HG03108 (cell line): ENCODE measurements around the gene TMEM151A.
A peak's percentile ranks its signal among the peaks of the same experiment; 100 is the strongest.
"Not testable (repeated sequence)": the region's sequence is repeated elsewhere in the genome, so short reads cannot be mapped to it uniquely, and the experiment has no call there.

Source experiments
- ATAC-seq: cut with Tn5 transposase; IDR thresholded peaks from one replicate; pipeline ENCODE4 v1.9.1; 2021; ENCODE audit warnings: moderate library complexity; ENCODE audit not compliant: unreplicated experiment

TMEM151A gene

DNA sequence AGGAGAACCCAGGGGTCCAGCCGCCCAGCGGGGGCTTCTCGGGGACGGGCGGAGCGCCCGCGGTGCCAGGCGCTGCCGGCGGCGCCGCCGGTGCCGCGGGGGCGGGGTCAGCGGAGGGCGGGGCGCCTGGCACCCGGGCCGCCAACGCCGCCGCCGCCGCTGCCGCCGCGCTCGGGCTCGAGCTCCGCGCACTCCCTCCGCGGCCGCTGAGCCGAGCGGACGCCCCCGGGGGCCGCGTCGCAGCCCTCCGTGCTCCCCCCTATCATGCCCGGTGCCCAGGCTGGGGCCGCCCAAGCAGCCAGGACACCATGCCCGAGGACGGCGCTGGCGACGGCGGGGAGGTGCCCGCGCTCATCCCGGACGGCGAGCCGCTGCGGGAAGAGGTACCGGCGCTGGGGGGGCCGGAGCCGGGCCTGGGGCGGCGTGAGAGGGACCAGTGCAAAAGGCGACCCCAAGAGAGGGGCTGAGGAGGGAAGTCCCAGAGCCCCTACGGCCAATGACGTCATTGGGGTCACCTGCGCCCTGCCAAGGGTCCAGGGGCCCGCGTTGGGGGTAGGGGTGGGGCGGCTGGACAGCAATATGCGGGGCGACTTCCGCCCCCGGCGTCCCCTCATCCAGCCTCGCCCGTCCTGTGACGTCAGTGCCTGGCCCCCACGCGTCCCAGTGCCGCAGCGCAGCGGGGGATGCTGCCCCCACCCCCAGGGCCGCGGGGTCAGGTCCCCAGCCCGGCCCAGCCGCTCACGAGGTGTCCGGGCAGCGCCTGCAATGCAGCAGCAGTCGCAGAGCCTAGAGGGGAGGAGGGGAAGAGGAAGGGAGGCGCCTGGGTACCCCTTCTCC is at the start of gene TMEM151A:
TSS of gene TMEM151A (plus strand) at position 189 of the 837 bp plus-strand sequence. CDS start at position 309, 120 bp downstream.
- ATAC-seq = no peak

DNA sequence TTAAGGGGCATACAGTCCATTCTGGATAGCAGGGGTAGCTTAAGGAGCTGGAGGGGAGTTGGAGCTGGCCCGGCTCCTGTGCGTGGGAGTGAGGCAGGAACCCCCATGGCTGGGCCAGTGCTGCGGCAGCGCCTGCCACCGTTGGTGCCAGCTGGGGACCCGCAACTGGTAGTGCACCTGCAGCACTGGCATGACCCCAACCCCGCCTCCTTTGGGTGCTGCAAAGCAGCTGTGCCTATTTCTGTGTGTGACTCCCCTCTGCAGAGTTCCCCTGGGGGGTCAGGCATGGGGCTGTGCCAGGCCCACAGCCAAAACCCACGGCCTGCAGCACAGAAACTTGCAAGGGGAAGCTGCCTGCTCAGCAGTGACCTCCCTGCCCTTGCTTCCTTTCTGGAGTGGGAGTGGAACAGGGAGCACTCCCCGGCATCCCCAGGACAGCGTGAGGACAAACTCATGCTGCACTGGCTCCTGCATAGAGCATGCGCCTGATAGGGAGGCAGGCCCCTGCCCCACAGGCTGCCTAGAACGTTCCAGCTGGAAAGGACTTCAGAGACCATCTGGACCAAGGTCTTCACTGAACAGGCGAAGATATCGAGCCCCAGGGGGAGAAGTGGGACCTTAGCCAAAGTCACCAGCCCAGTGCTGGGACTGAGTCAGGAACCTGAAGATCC is 49.5 kb upstream of the TMEM151A start:
- no peak for ATAC-seq

DNA sequence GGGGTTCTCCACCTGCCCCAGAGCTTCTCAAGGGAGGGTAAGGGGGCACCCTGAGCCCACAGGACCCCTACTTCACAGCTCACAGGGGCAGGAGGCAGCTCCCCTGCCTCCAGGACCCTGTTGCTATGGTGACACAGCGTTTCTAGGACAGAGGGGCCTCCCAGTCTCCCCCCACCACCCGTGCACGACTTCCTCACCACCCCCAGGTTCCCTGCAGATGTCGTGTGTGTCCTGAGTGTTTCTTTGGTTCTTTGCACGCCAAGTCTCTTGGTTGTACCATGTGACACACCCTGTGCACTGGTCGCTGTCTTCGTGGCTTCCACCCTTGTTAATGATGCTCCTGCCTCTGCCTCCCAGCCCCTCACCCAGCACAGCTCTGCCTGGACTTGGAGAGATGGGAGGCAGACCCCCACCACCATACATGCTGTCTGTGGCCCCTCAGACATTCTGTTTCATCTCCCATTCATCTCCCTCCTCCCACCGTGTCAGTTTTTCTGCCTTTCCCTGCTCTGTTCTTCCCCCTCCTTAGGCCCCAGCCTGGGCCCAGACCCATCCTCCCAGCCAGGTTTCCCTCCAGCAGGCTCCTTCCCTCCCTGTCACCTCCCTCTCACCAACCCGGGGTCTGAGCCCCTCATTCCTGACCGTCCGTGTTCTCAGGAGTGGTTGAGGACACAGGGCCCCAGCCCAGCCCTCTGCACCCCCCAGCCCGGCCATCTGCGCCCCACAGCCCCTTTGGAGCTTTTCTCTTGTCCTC is 47.7 kb upstream of the TMEM151A start:
- ATAC-seq = no peak

DNA sequence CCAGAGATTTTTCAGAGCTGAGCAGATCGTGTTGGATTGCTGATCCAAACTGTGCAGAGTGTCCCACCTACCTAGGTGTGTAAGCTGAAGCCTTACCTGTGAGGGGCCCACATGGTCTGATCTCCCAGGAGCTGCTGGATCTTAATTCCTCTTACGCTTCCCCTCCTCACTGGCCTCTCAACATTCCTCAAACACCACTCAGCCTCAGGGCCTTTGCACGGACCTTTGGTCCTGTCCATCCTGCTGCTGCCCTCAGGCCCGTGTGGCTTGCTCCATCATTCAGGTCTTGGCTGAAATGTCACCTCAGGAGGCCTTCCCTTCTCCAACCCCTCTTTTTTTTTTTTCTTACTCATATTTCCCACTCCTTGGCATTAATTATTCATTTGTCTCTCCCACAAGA is 44.4 kb upstream of the TMEM151A start:
- no peak for ATAC-seq

DNA sequence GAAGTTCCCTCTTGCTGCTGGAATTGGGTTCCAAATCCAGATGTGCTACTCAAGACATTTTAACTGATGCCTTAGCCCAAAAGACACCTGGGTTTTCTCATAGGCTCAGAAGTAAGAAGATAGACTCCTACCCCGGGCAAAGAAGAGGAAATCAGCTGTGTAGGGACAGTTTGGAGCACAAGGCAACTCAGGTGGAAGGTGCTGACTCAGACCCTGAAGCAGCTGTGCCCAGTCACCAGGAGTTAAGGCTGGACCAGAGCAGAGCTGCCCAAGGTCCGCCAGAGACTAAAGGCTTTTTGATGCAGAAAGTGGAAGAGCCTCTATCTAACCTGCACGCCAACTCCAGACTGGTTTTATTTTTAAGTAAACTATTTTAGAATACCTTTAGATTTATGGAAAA is 43.9 kb upstream of the TMEM151A start:
- no peak for ATAC-seq

DNA sequence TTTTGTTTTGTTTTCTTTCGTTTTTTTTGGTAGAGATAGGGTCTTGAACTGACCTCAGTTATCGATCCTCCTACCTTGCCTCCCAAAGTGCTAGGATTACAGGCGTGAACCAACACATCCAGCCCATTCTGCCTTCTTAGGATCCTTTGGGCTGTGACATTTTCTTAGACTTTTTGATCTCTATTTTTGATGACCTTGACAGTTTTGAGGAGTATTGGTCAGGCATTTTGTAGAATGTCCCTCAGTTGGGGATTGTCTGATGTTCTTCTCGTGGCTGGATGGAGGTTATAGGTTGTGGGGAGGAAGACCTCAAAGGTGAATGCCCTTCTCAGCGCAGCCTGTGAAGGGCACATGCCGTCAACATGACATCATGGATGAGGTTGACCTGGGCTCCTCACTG is 42.8 kb upstream of the TMEM151A start:
- ATAC-seq = no peak

DNA sequence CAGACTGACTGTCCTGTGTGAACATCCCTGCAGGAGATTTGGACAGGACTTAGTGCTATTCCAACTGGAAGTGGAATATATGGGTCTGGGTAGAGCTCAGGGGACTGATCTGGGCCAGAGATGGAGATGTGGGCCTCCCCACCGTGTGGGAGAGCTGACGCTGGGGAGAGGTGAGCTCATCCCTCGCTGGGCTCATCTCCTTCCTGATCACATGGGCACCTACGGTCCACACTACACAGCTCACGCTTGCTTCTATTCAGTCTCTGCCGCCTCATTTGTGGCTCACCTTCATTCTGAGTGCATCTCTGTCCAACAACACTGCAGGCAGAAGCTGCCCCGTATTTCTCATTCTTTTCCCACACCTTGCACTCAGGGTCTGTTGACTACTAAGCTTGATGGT is 39.9 kb upstream of the TMEM151A start:
- no peak for ATAC-seq

DNA sequence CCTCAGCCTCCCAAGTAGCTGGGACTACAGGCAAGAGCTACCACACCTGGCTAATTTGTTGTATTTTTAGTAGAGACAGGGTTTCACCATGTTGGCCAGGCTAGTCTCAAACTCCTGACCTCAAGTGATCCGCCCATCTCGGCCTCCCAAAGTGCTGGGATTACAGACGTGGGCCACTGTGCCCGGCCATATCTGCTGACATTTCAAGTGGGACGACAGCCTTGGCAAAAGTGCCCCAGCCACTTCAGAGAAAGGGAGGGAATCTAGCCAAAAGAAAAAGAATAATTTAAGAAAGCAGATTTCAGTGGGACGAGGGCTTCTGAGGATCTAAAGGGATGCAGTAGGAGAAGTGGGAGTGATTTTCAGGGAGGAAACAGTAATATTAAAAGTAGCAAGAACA is 38.6 kb upstream of the TMEM151A start:
- ATAC-seq = not testable (repeated sequence)

DNA sequence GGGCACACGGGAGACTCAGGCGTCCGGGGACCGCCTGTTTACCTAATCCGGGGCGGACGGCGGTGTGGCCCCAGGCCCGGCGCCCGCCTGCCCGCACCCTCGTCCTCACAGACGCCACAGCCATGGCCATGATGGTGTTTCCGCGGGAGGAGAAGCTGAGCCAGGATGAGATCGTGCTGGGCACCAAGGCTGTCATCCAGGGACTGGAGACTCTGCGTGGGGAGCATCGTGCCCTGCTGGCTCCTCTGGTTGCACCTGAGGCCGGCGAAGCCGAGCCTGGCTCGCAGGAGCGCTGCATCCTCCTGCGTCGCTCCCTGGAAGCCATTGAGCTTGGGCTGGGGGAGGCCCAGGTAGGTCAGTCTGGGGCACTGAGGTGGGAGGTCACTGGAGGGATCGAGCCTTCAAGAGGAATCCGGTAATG is 33.2 kb upstream of the TMEM151A start:
- peak; percentile 1 for ATAC-seq

DNA sequence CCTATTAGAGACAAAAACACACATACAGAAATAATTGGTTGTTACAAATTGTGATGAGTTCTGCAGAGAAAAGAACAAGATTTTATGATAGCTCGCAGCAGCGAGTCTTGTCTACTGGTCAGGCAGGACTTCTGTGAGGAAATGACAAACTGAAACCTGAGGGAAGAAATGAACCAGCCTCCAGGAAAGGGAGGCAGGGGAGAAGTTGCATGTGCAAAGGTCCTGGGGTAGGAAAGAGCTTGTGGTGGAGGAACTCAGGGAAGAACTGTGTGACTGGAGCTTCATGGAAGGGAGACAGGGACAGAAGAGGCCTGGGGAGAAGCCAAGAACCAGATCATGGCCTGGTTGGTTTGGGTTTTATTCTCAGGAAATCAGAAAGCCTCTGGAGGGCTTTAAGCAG is 32.5 kb upstream of the TMEM151A start:
- no peak for ATAC-seq

DNA sequence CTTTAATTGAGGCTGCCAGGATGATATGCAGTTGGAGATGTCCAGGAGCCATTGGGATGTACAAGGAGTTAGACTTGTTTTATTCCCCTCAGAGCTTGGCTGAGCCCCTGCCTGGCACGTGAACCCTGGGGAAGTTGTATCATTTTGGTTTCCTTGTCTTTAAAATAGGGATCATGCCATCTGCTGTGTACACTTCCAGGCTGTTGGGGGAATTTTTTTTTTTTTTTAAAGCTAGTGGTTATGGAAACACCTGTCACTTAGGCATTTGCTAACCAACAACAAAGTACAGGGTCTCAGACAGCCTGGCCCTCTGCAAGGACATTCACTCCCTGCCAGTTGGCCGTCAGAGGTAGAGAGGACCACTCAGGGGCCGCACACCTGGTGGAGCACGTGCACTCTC is 31.7 kb upstream of the TMEM151A start:
- no peak for ATAC-seq

DNA sequence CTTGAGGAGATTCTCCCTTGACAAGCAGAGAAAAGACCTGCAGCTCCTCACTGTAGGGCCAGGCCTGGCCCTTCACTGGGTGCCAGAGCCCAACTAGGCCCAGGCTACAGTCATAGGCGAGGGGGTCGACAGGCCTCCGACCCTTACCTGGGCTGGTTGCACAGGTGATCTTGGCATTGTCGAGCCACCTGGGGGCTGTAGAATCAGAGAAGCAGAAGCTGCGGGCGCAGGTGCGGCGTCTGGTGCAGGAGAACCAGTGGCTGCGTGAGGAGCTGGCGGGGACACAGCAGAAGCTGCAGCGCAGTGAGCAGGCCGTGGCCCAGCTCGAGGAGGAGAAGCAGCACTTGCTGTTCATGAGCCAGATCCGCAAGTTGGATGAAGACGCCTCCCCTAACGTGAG is 30.1 kb upstream of the TMEM151A start:
- ATAC-seq = no peak

DNA sequence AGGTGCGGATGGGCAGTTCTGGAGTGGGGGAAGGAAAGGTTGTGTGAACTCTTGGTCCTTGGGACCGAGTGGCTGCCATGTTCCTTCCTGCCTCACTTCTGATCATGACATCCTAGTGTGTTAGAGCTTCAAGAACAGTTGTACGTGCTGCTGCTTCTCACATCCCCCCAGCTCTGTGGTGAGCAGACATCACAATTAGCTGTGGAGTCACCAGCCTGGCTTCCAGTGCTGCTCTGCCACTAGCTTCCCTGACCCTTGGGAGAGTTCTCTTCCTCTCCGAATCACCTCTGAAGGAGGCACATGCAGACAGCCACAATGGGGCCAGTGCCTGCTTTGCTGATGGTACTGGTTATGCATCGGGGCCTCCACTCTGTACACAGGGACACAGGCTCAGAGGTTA is 29.5 kb upstream of the TMEM151A start:
- ATAC-seq = no peak

DNA sequence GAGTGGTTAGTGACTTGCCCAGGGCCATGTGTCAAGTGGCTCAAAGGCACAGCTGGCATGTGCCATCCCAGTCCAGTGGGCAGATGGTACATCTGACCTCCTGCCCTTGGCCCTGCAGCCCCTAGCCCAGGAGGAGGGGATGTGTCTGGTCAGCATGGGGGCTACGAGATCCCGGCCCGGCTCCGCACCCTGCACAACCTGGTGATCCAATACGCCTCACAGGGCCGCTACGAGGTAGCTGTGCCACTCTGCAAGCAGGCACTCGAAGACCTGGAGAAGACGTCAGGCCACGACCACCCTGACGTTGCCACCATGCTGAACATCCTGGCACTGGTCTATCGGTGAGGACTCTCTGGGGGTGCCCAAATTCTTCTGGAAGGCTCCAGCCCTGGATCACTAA is 29.0 kb upstream of the TMEM151A start:
- no peak for ATAC-seq

DNA sequence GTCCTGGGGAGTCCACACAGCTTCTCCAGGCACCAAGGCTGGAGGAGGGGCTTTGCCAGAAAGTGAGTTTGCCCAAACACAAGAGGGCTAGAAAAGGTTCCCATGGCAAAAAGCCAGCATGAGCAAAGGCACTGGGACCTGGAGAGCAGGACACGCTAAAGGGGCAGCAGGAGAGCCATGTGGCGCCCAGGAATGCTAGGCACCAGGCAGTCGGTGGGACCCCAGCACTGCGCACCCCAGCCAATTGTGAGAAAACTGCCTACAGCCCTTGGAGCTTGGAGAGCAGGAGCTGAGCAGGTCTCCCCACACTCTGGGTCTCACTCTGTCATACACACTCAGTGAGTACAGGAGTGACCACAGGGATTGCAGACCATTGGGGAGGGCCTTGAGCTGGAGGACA is 28.5 kb upstream of the TMEM151A start:
- no peak for ATAC-seq

DNA sequence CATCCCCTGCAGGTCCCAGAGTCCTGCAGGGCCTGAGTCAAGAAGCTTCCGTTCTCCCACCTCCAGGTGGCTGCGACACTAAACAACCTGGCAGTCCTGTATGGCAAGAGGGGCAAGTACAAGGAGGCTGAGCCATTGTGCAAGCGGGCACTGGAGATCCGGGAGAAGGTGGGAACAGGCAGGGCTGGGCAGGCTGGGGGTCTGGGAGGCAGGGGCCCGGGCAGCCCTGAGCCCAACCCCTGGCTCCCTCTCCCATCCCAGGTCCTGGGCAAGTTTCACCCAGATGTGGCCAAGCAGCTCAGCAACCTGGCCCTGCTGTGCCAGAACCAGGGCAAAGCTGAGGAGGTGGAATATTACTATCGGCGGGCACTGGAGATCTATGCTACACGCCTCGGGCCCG is 27.9 kb upstream of the TMEM151A start:
- ATAC-seq = no peak

DNA sequence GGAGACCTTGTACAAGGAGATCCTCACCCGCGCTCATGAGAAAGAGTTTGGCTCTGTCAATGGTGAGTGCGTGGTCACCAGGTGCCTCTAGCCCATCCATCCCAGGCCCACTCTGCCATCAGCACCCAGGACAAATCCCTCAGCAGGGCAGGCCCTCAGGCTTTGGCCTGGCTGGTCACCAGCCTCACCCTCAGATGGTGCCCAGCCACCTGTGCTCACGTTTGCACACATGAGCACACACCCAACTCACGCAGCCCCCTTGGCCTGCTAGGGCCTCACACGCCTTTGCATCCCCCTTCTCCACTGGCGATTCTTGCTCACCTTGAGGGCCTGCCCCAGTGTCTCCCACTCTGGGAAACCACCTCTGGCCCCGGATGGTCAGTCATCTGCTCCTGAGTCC is 27.3 kb upstream of the TMEM151A start:
- no peak for ATAC-seq

DNA sequence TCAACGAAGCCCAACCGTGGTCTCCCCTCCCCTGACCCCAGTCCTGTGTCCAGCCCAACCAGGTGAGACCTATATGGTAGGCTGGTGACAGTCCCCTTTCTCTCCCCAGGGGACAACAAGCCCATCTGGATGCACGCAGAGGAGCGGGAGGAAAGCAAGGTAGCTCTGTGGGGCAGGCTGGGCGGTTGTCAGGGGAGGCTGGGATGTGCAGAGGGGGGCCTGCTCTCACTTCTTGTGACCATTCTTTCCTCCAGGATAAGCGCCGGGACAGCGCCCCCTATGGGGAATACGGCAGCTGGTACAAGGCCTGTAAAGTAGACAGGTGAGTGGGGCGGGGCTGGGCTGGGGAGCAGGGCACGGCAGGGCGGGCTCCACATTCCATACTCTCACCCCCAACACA is 26.8 kb upstream of the TMEM151A start:
- ATAC-seq = no peak

DNA sequence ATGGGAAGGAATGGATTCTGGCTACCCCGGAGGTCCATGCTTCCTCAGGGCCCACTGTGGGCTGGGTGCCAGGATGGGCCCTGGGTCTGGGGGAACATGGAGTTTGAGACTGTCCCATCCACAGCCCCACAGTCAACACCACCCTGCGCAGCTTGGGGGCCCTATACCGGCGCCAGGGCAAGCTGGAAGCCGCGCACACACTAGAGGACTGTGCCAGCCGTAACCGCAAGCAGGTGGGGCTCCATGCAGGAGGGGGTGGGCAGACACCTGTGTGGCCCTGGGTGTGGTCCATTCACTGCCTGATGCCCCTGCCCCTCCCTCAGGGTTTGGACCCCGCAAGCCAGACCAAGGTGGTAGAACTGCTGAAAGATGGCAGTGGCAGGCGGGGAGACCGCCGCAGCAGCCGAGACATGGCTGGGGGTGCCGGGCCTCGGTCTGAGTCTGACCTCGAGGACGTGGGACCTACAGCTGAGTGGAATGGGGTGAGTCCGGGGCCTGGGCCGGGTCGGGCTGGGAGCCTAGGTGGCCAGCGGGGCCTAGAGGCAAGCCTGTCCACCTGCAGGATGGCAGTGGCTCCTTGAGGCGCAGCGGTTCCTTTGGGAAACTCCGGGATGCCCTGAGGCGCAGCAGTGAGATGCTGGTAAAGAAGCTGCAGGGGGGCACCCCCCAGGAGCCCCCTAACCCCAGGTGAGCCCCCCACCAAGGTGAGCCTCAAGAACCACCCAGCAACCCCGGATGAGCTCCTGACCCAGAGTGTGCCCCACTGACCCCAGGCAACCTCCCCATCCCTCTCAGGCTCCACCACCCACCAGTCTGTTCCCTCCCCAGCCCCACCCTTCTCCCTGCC is 25.9 kb upstream of the TMEM151A start:
- ATAC-seq = no peak

DNA sequence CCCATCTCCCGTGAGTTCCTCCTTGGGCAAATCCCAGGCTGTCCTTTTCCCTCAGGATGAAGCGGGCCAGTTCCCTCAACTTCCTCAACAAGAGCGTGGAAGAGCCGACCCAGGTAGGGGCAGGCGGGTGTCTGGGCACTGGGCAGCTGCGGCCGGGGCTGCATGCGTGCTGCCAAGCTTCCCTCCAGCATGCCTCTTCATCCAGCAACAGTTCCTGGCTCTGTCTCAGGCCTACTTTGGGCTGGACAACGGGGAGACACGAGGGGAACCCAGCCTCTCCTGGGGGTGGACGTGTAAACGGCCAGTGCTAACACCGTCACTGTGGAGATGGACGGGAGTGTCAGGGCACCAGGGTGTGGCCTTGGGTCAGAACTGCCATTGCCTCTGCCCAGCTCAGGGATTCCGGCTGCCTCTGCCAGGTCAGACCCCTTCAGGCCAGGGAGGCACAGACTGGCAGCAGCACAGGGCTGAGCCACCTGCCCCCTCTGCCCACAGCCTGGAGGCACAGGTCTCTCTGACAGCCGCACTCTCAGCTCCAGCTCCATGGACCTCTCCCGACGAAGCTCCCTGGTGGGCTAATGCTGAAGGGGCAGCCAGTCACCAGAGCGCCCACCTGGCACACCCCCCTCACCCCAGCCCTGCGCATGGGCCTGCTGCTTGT is 25.2 kb upstream of the TMEM151A start:
- ATAC-seq = no peak
